Adrenal gland (tissue), 12 donors: ENCODE data around the gene TNMD. TPM values are rescaled to one million over a fixed set of nuclear protein-coding genes. Genes with fewer than 3 reads are reported as not detected.

Experiments
- DNase-seq, 7 donors: peaks; one replicate each; pipeline ENCODE4 v3.0.0-alpha.2; 2019 to 2020
- H3K27ac ChIP-seq, 5 donors: fragments of 200-600 bp; sonication (generic) in 4 of 5; 1 replicate in 3 of 5; 2 replicates in 2 of 5; pipeline versions ENCODE4 v1.5.1 to v1.8.0; 2016 to 2020; ENCODE audit warnings: mild to moderate bottlenecking in 1 of 5
- H3K27me3 ChIP-seq: fragments of 200-600 bp; 2 replicates; pipeline ENCODE4 v1.8.0; 2021
- H3K36me3 ChIP-seq, 2 donors: fragments of 200-600 bp; replicated peaks in 1 of 2; 1 replicate in 1 of 2; 2 replicates in 1 of 2; pipeline versions ENCODE4 v1.5.1 to v1.8.0; 2018 to 2022
- H3K4me1 ChIP-seq, 2 donors: fragments of 200-600 bp; replicated peaks in 1 of 2; 1 replicate in 1 of 2; 2 replicates in 1 of 2; pipeline versions ENCODE4 v1.5.1 to v1.8.0; 2018 to 2021
- H3K4me3 ChIP-seq, 4 donors: fragments of 200-600 bp; sonication (generic) in 3 of 4; one replicate each; pipeline ENCODE4 v1.5.1; 2016 to 2018
- H3K9me3 ChIP-seq, 3 donors: fragments of 200-600 bp; sonication (generic) in 1 of 3; replicated peaks in 1 of 3; 1 replicate in 2 of 3; 2 replicates in 1 of 3; pipeline versions ENCODE4 v1.5.1 to v1.8.0; 2016 to 2021
- POLR2A ChIP-seq, 2 donors: fragments of 450-650 bp; IDR thresholded peaks; one replicate each; pipeline ENCODE4 v1.6.1; 2017; ENCODE audit warnings: antibody characterized with exemption in 2 of 2, mild to moderate bottlenecking in 2 of 2, moderate library complexity in 1 of 2
- WGBS, 4 donors: extraction: QIAGEN DNeasy Blood & Tissue Kit in 2 of 4; methylation state at CpG; one replicate each; pipeline versions ENCODE4 v1.1.5 to v1.1.7; 2013 to 2017; 5-methylcytosine and 5-hydroxymethylcytosine counted together
- intact Hi-C, 2 donors: fragments of 100-400 bp; cut with DNase I; formaldehyde crosslinking; loops; one replicate each; pipeline versions ENCODE4 v1.14.1 to v1.15.0; 2022 to 2023
- polyA plus RNA-seq, 3 donors: library from polyadenylated mRNA; stranded (reverse); fragments of 200-250 nt in 2 of 3; fragments of 350-450 nt in 1 of 3; fragmentation: Illumina TruSeq in 1 of 3; extraction: RNeasy Lipid Tissue Mini Kit (QIAGEN cat#74804) in 1 of 3; gene quantifications; one replicate each; pipeline ENCODE4 v1.2.3, GENCODE V29; 2013 to 2014
- total RNA-seq, 9 donors: library from RNA; depleted of rRNA in 4 of 9; stranded (reverse); fragments of >200 nt in 4 of 9; fragments of 120-200 nt in 1 of 9; fragmentation: NEBNext Ultra II Directional in 1 of 9; extraction: Animal tissue kit (Norgen Biotek cat#: 25700) in 1 of 9; gene quantifications; one replicate each; pipeline versions ENCODE4 v1.1.0 to v1.2.4, GENCODE V29; 2013 to 2023
- TF ChIP-seq, protein P1 (sequence below), 6 experiments: fragments of 450-650 bp in 4 of 6; fragments of 200-600 bp in 2 of 6; sonication (generic) in 1 of 6; IDR thresholded peaks; 1 replicate in 5 of 6; 2 replicates in 1 of 6; pipeline versions ENCODE4 v1.5.1 to v1.8.0; 2016 to 2021; ENCODE audit warnings: antibody characterized with exemption in 6 of 6, mild to moderate bottlenecking in 2 of 6, moderate library complexity in 1 of 6
- donor health status: healthy with polysubstance abuse.
- donor health status: Bipolar disorder and iron deficiency.
- donor health status: DM: yes; HTN: yes; CAD: no.
- donor health status: DM: no; HTN: no; CAD: no.
- donor health status: DM: no; HTN: no; CAD: no.
- donor health status: DM: yes; HTN: yes; CAD: no.

The TNMD gene
- total and polyA plus RNA-seq, 12 donors = 0.14 to 0.67 (median 0.24) TPM; not detected in 7

- intact Hi-C loops = no loop called here
- DNase-seq = no peak
- Histone ChIP-seq H3K4me3 (no peak overlapping the region), H3K36me3 (no peaks in the 10 kb centered on the region), H3K27me3 (peaks cover 17% of the 10 kb centered on the region), H3K4me1 (no peaks in the 10 kb centered on the region), H3K27ac (no peak overlapping the region), H3K9me3 (no peaks in the 10 kb centered on the region)
- 55 to 77% (median 70%) methylated on average over 4 to 5 of the region's 5 CpGs for WGBS, 4 donors
- TF ChIP-seq POLR2A (IDR thresholded peaks at IDR 0.05) = no peak
- TF ChIP-seq, protein P1, sequence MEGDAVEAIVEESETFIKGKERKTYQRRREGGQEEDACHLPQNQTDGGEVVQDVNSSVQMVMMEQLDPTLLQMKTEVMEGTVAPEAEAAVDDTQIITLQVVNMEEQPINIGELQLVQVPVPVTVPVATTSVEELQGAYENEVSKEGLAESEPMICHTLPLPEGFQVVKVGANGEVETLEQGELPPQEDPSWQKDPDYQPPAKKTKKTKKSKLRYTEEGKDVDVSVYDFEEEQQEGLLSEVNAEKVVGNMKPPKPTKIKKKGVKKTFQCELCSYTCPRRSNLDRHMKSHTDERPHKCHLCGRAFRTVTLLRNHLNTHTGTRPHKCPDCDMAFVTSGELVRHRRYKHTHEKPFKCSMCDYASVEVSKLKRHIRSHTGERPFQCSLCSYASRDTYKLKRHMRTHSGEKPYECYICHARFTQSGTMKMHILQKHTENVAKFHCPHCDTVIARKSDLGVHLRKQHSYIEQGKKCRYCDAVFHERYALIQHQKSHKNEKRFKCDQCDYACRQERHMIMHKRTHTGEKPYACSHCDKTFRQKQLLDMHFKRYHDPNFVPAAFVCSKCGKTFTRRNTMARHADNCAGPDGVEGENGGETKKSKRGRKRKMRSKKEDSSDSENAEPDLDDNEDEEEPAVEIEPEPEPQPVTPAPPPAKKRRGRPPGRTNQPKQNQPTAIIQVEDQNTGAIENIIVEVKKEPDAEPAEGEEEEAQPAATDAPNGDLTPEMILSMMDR (IDR thresholded peaks at IDR 0.05) = no peak
Observed at GRCh38 chrX:100591256-100592051, 6.7 kb downstream of the TNMD start.

DNA sequence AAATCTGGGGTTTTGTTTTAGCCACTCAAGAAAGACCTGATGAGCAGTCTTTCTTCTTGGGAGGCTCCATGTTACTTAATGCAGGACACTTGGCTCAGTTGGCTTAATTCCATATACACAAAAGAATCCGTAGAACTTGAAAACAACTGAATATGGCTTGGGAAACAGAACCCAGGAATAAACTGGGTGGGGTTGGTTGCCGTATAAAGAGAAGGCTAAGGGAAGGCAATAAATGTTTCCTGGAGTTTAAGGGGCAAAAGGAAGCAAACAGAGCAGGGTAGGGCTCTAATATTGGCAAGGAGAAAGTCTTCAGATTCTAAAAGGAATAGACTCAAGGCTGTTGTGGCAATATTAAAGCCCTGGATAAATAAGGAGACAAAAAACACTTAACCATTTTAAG, 8.4 kb downstream of the TNMD start:
- WGBS, 4 donors = 37 to 58% (median 51%) methylated on average over 2 of the region's 2 CpGs
- no peak for DNase-seq
- H3K36me3 ChIP-seq = no peaks in the 10 kb centered on the region
- H3K27me3 ChIP-seq = peaks cover 17% of the 10 kb centered on the region
- H3K4me3 ChIP-seq = no peak overlapping the region
- no peaks in the 10 kb centered on the region for H3K9me3 ChIP-seq
- intact Hi-C loops = no loop called here
- no peak for TF ChIP-seq POLR2A (IDR thresholded peaks at IDR 0.05)
- TF ChIP-seq, protein P1 (IDR thresholded peaks at IDR 0.05) = no peak
- no peak overlapping the region for H3K27ac ChIP-seq
- no peaks in the 10 kb centered on the region for H3K4me1 ChIP-seq

GRCh38 chrX:100593581-100593980, 8.8 kb downstream of the TNMD start:
- H3K27ac ChIP-seq = no peak overlapping the region
- no peaks in the 10 kb centered on the region for H3K9me3 ChIP-seq
- DNase-seq = no peak
- no peak overlapping the region for H3K4me3 ChIP-seq
- H3K4me1 ChIP-seq = no peaks in the 10 kb centered on the region
- H3K27me3 ChIP-seq = peaks cover 17% of the 10 kb centered on the region
- no peak for TF ChIP-seq POLR2A (IDR thresholded peaks at IDR 0.05)
- TF ChIP-seq, protein P1 (IDR thresholded peaks at IDR 0.05) = no peak
- WGBS, 4 donors = 5 to 30% (median 24%) methylated on average over 2 of the region's 2 CpGs
- no peaks in the 10 kb centered on the region for H3K36me3 ChIP-seq
- intact Hi-C loops = no loop called here

DNA sequence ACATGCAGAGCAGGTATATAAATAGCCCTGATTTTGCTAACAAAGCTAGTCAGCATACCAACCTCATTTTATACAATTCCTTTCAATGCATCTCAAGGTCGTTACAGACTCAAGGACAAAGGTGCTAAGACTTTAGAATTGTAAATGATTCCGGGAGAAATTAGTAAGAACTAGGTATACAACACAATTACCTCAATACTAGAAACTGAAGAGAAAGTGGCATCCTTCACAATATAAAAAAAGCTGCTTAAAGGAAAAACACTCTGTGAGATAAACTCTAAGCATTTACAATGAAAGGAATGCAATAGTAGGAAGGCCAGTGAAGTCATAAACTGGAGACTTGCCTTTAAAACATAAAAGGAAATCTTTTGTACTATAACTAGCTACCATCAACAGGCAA, 11.9 kb downstream of the TNMD start:
- intact Hi-C loops = no loop called here
- no peaks in the 10 kb centered on the region for H3K4me1 ChIP-seq
- H3K9me3 ChIP-seq = no peaks in the 10 kb centered on the region
- no peak overlapping the region for H3K27ac ChIP-seq
- 38 to 63% (median 44%) methylated on average over 2 of the region's 2 CpGs for WGBS, 4 donors
- no peak for DNase-seq
- TF ChIP-seq, protein P1 (IDR thresholded peaks at IDR 0.05) = no peak
- TF ChIP-seq POLR2A (IDR thresholded peaks at IDR 0.05) = no peak
- H3K27me3 ChIP-seq = peaks cover 11% of the 10 kb centered on the region
- H3K36me3 ChIP-seq = no peaks in the 10 kb centered on the region
- no peak overlapping the region for H3K4me3 ChIP-seq
